ENCODE results near the gene GMCL1. TPM values are rescaled to one million over a fixed set of nuclear protein-coding genes. Genes with fewer than 3 reads are reported as not detected.
"Not testable (repeated sequence)": the region's sequence is repeated elsewhere in the genome, so short reads cannot be mapped to it uniquely, and the experiment has no call there.

GMCL1 gene
- total and polyA plus RNA-seq, 9 donors: 6.9 to 13.8 (median 10.7) TPM

DNA sequence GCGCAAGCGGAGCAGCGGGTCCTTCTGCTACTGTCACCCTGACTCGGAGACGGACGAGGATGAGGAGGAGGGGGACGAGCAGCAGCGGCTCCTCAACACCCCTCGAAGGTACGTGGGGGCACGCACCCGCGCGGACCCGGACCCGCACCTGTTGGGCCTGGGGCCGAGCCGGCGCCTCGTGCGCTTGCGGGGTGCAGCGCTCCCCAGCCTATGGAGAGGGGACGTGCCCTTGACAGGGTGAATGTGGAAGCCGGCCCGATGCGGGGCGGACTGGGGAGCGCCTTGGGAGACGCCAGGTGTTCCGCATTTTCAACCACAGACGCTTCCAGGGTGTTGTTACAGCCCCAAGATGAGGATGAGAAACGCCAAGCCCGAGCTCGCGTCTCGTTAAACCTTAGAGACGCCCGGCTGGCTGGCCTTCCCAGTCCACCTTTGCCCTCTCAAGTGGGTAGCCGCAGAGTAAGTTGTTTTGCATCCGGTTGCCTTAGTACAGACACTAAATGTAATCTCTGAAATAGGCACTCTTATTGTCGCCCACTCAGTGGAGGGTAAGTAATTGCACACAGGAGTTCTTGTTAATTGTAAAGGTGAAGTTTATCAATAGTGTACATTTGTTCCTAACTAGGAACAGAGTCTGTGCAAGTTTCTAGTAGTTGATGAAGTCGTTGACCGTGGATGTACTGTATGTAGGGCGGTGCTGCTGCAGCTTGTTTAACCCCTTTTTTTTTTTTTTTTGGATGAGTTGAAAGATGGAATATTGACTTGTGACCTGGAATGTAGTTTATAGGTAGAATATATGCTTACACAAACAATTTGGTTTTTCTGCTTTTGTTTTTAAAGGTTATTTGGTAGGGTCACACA lies 815 bp downstream of the GMCL1 start:
- no peaks in the 10 kb centered on the region for H3K27me3 ChIP-seq
- peak in 2 of 5 donors; percentile 25 to 33 for DNase-seq
- 1 to 2% (median 2%) methylated on average over 45 of the region's 45 CpGs for WGBS, 3 donors
- no peaks in the 10 kb centered on the region for H3K9me3 ChIP-seq
- no peaks in the 10 kb centered on the region for H3K36me3 ChIP-seq
- TF ChIP-seq EP300 (IDR thresholded peaks at IDR 0.05) (no peak), CTCF (IDR thresholded peaks at IDR 0.05) (no peak), POLR2A (IDR thresholded peaks at IDR 0.05) (no peak)
- intact Hi-C loops (cut with DNase I): no loop called here
- peak overlapping the region; percentile 84 for H3K4me3 ChIP-seq
- H3K4me1 ChIP-seq (ENCODE audit: insufficient read depth): peaks cover 12% of the 10 kb centered on the region
- H3K27ac ChIP-seq: peak overlapping the region; percentile 64 to 86

GRCh38 chr2:69830906-69831241 lies 1.4 kb downstream of the GMCL1 start:
- WGBS, 3 donors: 82 to 87% (median 84%) methylated on average over 13 of the region's 13 CpGs
- H3K4me1 ChIP-seq (ENCODE audit: insufficient read depth): peaks cover 12% of the 10 kb centered on the region

GRCh38 chr2:69831354-69831905 lies 2.0 kb downstream of the GMCL1 start:
- 82 to 93% (median 84%) methylated on average over 6 of the region's 6 CpGs for WGBS, 3 donors
- H3K27ac ChIP-seq: no peak overlapping the region
- no peaks in the 10 kb centered on the region for H3K9me3 ChIP-seq
- peak overlapping the region; percentile 5 for H3K4me3 ChIP-seq
- no peaks in the 10 kb centered on the region for H3K27me3 ChIP-seq
- peaks cover 12% of the 10 kb centered on the region for H3K4me1 ChIP-seq (ENCODE audit: insufficient read depth)
- no peaks in the 10 kb centered on the region for H3K36me3 ChIP-seq
- TF ChIP-seq EP300 (IDR thresholded peaks at IDR 0.05) (no peak), POLR2A (IDR thresholded peaks at IDR 0.05) (no peak), CTCF (IDR thresholded peaks at IDR 0.05) (no peak)
- intact Hi-C loops (cut with DNase I): no loop called here
- DNase-seq: no peak

More at GRCh38 chr2:69830906-69831241, 1.4 kb downstream of the GMCL1 start:
- intact Hi-C loops (cut with DNase I); H3K27me3 ChIP-seq; H3K27ac ChIP-seq; H3K36me3 ChIP-seq; DNase-seq; H3K9me3 ChIP-seq: not testable (repeated sequence)
- H3K4me3 ChIP-seq: peak overlapping the region; percentile 84

GRCh38 chr2:69833752-69834151 lies 4.3 kb downstream of the GMCL1 start:
- Histone ChIP-seq H3K36me3 (no peaks in the 10 kb centered on the region), H3K4me3 (no peak overlapping the region), H3K27me3 (no peaks in the 10 kb centered on the region), H3K4me1 (ENCODE audit: insufficient read depth) (peaks cover 12% of the 10 kb centered on the region), H3K27ac (no peak overlapping the region), H3K9me3 (no peaks in the 10 kb centered on the region)
- DNase-seq: no peak
- intact Hi-C loops (cut with DNase I): no loop called here
- WGBS, 3 donors: 91 to 94% (median 91%) methylated on average over 3 of the region's 3 CpGs
- no peak for TF ChIP-seq POLR2A (IDR thresholded peaks at IDR 0.05)
- no peak for TF ChIP-seq CTCF (IDR thresholded peaks at IDR 0.05)
- no peak for TF ChIP-seq EP300 (IDR thresholded peaks at IDR 0.05)

- no peak overlapping the region for H3K27ac ChIP-seq
- H3K9me3 ChIP-seq: no peaks in the 10 kb centered on the region
- peaks cover 12% of the 10 kb centered on the region for H3K4me1 ChIP-seq (ENCODE audit: insufficient read depth)
- WGBS, 3 donors: 81 to 90% (median 86%) methylated on average over 2 of the region's 2 CpGs
- TF ChIP-seq EP300 (IDR thresholded peaks at IDR 0.05): no peak
- no peak for TF ChIP-seq CTCF (IDR thresholded peaks at IDR 0.05)
- TF ChIP-seq POLR2A (IDR thresholded peaks at IDR 0.05): no peak
- no peaks in the 10 kb centered on the region for H3K36me3 ChIP-seq
- no peak for DNase-seq
- intact Hi-C loops (cut with DNase I): no loop called here
- H3K4me3 ChIP-seq: no peak overlapping the region
- no peaks in the 10 kb centered on the region for H3K27me3 ChIP-seq
Observed at GRCh38 chr2:69835666-69836065, 6.2 kb downstream of the GMCL1 start.
